HG03571 (cell line): ENCODE data around the gene HIP1.
"Not testable (repeated sequence)": the region's sequence is repeated elsewhere in the genome, so short reads cannot be mapped to it uniquely, and the experiment has no call there.

Experiments
- ATAC-seq: cut with Tn5 transposase; IDR thresholded peaks from one replicate; pipeline ENCODE4 v1.9.1; 2021; ENCODE audit not compliant: unreplicated experiment

HIP1 gene

DNA sequence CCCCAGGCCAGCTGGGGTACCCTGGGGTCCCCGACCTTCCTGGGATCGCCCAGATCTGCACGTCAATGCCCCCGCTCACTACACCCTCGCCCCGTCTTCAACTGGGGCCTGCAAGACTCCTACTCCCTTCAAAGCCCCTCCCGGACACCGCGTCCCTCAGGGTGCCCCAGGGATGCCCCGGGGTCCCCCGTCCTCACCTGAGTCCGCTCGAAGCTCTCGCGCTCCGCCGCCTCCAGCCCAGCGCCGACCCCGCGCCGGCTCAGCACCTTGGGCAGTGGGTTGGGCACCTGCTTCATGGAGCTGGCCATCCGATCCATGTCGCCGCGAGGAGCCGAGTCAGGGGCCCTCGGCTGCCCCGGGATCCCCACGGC lies at the start of gene HIP1:
Gene HIP1 (minus strand): TSS at position 338 of the 371 bp plus-strand sequence. CDS start 21 bp downstream, at position 317.
- peak; percentile 6 for ATAC-seq

DNA sequence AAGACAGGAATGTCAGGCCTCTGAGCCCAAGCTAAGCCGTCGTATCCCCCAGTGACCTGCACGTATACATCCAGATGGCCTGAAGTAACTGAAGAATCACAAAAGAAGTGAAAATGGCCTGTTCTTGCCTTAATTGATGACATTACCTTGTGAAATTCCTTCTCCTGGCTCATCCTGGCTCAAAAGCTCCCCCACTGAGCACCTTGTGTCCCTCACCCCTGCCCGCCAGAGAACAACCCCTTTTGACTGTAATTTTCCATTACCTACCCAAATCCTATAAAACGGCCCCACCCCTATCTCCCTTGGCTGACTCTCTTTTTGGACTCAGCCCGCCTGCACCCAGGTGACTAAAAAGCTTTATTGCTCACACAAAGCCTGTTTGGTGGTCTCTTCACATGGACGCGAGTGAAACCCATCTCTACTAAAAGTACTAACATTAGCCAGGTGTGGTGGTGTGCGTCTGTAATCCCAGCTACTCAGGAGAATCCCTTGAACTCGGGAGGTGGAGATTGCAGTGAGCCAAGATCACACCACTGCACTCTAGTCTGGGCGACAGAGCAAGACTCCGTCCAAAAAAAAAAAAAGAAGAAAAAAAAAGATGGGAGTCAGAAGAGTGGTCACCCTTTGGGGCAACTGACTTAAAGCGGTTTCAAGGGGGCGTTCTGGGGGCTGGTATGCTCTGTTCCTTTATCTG lies 49.6 kb upstream of the HIP1 start:
- not testable (repeated sequence) for ATAC-seq

DNA sequence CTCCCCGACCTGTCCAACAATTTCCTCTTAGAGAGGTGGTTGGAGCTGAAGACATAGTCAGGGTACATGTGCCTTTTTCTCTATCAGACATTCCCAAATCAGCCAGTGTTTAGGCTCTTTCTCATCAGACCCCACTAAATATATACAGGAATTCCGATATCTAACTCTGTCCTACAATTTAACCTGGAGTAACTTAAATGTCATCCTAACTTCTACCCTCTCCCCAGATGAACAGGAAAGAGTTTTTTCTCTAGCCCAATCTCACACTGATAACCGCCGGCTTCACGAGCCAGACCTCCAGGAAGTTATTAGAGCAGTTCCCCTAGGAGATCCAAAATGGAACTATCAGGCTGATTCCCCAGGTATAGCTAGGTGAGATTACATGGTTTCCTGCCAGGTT lies 44.3 kb upstream of the HIP1 start:
- ATAC-seq = not testable (repeated sequence)

DNA sequence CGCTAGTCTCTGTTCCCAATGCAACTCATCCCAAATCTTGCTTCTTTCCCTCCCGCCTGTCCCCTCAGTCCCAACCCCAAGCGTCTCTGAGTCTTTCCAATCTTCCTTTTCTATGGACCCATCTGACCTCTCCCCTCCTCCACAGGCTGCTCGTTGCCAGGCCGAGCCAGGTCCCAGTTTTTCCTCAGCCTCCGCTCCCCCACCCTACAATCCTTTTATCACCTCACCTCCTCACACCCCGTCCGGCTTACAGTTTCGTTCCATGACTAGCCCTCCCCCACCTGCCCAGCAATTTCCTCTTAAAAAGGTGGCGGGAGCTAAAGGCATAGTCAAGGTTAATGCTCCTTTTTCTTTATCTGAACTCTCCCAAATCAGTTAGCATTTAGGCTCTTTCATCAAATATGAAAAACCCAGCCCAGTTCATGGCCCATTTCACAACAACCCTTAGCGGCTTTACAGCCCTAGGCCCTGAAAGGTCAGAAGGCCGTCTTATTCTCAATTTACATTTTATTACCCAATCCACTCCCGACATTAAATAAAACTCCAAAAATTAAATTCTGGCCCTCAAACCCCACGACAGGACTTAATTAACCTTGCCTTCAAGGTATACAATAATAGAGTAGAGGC lies 42.0 kb upstream of the HIP1 start:
- ATAC-seq = not testable (repeated sequence)

DNA sequence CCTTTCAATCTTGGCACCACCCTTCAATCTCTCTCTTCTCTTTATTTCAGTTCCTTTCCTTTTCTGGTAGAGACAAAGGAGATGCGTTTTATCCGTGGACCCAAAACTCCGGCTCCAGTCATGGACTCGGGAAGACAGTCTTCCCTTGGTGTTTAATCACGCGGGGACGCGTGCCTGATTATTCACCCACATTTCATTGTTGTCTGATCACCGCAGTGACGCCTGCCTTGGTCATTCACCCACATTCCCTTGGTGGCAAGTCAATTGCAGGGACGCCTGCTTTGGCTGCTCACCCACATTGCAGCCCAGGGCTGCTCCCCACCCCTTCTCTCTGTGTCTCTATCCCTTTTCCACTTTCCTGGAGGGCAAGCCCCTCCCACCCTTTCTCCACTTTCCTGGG lies 40.8 kb upstream of the HIP1 start:
- ATAC-seq = not testable (repeated sequence)

DNA sequence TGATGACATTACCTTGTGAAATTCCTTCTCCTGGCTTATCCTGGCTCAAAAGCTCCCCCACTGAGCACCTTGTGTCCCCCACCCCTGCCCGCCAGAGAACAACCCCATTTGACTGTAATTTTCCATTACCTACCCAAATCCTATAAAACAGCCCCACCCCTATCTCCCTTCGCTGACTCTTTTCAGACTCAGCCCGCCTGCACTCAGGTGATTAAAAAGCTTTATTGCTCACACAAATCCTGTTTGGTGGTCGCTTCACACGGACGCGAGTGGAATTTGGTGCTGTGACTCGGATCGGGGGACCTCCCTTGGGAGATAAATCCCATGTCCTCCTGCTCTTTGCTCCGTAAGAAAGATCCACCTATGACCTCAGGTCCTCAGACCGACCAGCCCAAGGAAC lies 40.3 kb upstream of the HIP1 start:
- ATAC-seq = not testable (repeated sequence)

DNA sequence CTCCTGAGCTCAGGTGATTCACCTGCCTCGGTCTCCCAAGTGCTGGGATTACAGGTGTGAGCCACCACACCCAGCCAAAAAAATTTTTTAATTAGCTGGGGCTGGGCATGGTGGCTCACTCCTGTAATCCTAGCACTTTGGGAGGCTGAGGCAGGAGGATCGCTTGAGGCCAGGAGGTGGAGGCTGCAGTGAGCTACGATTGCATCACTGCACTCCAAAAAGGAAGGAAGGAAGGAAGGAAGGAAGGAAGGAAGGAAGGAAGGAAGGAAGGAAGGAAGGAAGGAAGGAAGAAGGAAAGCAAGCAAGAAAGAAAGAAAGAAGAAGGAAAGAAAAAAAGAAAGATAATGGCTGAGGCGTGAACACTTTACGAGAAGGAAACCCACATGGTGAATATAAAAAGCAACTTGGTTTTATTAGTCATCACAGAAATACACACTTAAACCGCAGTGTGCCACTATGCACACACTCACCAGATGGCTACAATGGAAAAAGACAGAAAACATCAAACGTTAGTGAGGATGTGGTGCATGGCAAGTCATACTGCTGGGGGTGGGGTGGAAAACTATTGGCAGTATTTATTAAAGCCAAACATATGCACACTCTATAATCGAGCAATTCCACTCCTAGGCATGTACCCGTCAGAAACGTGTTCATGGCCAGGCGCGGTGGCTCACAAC lies 37.7 kb upstream of the HIP1 start:
- no peak for ATAC-seq

DNA sequence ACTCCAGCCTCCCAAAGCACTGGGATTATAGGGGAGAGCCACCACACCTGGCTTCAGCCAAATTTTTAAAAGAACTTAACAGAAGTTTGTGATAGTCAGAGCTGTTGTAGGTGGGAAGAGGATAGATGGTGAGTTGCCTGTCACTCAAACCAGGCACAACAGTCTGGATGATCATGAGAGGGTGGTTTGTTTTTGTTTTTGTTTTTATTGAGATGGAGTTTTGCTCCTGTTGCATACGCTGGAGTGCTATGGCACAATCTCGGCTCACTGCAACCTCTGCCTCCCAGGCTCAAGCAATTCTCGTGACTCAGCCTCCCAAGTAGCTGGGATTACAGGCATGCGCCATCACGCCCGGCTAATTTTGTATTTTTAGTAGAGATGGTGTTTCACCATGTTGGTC lies 35.2 kb upstream of the HIP1 start:
- ATAC-seq = not testable (repeated sequence)

DNA sequence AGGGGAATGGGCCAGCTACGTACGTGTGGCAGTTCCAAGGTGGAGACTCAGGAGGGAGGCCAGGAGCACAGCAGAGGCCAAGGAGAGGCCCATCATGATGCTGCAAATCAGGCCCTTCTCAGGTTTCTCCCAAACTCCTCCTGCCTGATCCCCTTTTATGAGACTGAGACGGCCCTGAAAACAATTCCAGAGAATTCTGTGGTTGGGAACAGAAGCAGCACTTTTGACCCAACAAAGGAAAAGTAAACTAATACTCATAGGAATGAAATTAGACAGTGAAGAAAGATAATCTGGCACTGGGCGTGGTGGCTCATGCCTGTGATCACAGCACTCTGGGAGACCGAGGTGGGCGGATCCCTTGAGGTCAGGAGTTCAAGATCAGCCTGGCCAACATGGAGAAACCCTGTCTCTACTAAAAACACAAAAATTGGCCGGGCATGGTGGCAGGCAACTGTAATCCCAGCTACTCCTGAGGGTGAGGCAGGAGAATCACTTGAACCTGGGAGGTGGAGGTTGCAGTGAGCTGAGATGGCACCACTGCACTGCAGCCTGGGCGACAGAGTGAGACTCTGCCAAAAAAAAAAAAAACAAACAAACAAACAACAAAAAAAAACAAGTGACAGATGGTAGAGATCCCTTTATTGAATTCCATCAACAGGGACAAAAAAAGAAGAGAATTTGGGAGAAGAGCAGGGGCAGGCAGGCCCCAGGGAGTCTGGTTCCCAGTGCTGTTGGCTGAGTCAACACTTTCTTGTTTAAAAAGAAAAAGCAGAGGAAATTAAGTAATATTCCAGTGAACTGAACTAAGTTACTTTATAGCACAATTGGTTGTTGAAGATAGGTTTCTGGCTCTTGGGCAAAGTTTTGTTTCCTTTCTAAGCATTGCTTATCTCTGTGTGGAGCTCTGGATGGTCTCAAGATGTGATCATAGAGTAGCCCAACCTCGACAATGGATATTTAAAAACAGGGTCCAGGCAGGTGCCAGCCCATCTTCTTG lies 33.6 kb upstream of the HIP1 start, which contains the start of gene CCL26:
Gene CCL26 (minus strand): TSS at position 131 of the 997 bp plus-strand sequence. CDS start 35 bp downstream, at position 96.
- ATAC-seq = no peak

DNA sequence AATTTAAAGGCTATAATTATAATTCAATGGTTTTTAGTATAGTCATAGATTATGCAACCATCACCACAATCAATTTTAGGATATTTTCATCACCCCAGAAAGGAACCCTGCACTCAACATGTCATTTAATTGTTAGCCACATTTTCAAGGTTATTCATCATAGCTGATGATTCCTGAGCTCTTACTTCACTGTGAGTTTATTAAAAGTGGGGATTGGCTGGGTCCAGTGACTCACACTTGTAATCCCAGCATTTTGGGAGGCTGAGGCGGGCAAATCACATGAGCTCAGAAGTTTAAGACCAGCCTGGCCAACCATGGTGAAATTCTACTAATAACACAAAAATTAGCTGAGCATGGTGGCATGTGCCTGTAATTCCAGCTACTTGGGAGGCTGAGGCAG lies 32.5 kb upstream of the HIP1 start:
- no peak for ATAC-seq

DNA sequence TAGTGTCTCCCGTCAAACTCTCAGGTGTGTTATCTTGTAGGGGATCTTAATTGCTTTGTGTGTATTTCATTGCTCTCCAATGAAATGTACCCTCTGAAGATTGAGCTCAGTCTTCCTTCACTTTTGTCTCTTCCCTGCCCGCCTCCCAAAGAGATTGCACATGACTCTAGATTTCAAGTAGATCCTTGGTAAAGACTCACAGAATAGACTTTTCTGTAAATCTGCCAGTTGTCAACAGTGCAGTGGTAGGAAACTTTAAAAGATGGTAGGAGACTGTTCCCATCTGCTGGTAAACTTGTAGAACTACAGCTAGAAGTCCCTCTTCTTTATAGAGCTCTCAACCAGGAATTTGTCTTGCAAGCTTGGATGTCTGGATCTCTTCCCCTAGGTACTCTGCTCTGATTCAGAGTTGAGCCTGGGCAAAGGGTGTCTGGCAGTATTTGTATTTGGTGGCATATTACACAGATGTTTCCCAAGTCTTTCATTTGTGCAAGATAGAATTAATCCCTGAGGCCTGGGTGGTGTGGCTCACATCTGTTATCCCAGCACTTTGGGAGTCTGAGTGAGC lies 23.7 kb upstream of the HIP1 start:
- ATAC-seq = no peak

DNA sequence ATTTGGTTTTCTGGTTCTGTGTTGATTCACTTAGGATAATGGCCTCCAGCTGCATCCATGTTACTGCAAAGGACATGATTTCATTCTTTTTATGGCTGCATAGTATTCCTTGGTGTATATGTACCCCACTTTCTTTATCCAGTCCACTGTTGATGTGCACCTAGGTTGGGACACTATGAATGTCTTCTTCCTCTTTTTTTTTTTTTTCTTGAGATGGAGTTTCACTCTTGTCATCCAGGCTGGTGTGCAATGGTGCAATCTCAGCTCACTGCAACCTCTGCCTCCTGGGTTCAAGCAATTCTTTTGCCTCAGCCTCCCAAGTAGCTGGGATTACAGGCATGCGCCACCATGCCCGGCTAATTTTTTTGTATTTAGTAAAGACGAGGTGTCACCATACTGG lies 23.1 kb upstream of the HIP1 start:
- ATAC-seq = not testable (repeated sequence)

DNA sequence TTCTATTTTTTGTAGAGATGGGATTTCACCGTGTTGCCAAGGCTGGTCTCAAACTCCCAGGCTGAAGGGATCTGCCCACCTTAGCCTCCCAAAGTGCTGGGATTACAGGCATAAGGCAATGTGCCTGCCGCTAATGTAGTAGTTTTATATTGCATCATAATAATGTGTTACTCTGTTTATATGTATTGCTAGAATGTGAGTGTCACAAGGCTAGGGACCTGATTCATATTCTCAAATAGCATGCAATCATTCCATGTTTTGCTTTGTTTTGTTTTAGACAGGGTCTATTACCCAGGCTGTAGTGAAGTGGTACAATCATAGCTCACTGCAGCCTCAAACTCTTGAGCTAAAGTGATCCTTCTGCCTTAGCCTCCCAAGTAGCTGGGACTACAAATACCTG lies 19.8 kb upstream of the HIP1 start:
- ATAC-seq = no peak

DNA sequence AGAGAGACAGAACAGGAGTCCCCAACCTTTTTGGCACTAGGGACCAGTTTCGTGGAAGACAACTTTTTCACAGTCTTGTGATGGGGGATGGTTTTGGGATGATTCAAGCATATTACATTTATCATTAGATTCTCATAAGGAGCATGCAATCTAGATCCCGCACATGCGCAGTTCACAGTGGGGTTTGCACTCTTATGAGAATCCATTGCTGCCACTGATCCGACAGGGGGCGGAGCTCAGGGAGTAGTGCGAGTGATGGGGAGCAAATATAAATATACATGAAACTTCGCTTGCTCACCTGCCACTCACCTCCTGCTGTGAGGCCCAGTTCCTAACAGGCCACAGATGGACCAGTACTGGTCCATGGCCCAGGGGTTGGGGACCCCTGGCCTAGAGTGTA lies 19.1 kb upstream of the HIP1 start:
- ATAC-seq = no peak

DNA sequence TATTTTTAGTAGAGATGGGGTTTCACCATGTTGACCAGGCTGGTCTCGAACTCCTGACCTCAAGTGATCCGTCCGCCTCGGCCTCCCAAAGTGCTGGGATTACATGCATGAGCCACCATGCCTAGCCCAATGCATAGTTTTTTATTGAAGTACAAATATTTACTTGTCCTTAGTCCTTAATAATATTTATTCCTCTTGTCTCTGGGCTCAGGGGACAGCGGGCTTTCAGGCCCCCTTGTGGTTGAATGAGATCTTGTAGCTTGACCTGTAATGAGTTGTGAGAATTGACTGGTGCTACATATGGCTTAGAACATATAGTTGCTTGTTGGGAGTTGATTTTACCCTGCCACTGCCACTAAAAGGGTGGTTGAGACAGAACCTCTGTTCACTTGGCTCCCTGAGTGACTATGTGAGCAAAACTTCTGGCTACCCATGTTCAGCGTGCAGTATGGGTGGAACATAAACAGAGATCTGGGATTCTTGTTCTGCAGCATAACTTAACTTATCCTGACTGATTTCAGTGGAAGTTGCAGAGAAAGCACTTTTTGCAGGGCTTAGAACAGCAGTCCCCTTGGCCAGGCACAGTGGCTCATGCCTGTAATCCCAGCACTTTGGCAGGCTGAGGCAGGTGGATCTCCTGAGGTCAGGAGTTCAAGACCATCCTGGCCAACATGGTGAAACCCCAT lies 18.4 kb upstream of the HIP1 start:
- ATAC-seq = no peak

DNA sequence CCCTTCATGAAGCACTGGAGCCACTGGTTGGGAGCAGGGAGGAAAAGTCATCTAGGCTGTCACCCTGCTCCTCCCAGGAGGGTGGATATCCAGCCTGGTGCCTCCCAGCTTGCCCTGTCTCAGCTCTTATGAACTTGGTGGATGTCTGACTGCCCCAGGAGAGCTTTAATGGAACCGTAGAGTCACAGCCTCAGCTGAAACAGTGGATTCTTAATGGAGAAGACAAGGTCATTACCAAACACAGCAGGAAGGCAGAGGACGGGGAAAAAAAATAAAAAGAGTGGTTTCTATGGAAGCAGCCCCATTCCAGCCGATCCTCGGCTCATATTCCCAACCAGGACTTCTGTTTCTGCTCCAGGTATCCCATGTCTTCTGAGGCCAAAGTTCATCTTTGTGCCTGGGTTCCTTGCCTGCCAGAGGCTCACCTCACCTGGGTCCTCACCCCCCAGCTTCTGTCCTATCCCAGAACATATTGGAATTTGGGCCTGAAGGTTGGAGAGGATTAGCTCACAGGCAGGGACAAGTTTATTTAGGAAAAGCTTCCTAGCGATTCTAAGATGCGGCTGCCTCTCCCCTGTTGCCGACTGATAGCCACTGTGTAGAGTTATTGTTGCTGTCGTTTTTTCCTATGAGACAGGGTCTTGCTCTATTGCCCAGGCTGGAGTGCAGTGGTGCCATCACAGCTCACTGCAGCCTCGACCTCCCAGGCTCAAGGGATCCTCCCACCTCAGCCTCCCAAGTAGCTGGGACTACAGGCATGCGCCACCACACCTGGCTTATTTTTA lies 17.7 kb upstream of the HIP1 start:
- no peak for ATAC-seq

DNA sequence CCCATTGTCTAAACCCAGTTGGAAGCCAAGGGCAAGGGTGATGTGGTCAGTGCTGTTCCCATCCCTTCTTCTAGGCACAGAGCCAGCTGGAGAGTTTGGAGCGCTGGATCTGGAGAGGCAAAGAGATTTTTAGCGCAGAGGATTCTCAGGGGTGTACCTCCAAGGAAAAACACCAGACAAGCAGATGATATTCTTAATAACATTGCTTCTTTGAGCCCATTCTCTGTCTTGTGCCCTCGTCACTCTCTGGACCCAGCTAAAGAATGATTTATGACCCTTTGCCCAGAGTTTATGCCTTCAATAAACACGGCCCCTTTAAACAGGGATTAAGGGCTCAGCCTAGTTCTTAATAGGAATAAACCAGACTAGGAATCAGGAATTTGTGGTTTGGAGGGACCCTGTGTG lies 4.7 kb upstream of the HIP1 start:
- ATAC-seq = no peak

DNA sequence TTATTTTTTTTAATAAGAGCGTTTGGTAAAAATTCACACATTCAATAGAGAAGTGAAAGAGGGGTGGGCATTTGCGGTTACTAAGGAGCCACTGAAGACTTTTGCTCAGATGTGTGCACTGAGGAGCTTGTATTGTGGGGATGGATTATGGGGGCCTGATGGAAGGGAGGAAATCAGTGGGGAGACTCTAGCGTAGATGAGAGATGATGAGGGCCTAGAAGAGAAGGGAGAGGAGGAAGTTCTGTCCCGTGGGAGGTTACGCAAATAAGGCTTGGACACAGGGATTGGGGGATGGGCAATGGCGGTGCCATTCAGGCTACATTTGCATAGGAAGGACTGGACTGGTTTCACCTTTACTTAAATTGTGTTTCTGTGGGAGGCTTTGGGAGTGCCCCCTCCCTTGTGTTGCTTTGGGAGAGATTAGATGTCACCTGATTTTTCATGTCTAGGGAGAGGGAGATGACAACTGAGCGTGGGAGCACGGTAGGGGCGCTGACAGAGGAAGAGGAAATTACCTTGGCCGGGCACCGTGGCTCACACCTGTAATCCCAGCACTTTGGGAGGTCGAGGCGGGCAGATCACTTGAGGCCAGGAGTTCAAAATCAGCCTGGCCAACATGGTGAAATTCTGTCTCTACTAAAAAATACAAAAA lies 2.2 kb upstream of the HIP1 start:
- ATAC-seq = no peak
